Measurements from ENCODE around the gene KCNAB2.

GRCh38 chr1:6056572-6056948 lies 10.9 kb downstream of the KCNAB2 start:
- no peak for TF ChIP-seq CTCF (IDR thresholded peaks at IDR 0.05)
- no peak for TF ChIP-seq POLR2A (IDR thresholded peaks at IDR 0.05)
